HepG2 (cell line): ENCODE data around the gene GREM2.

ENCODE experiments used
- CEBPB ChIP-seq: IDR thresholded peaks from 2 replicates; pipeline ENCODE4 v1.6.1; 2011; ENCODE audit warnings: low read depth, low read length, improper control_type of control experiment, borderline replicate concordance
- IRF1 ChIP-seq: sonication (generic); formaldehyde crosslinking; IDR thresholded peaks from 2 replicates; pipeline ENCODE4 v1.4.0; 2020; ENCODE audit warnings: low read depth, mild to moderate bottlenecking, missing genetic modification reagents
- MTF1 ChIP-seq: sonication (generic); formaldehyde crosslinking; IDR thresholded peaks from 2 replicates; pipeline ENCODE4 v1.5.0; 2020; ENCODE audit warnings: missing genetic modification reagents
- PCBP2 ChIP-seq: fragments of 200-400 bp; formaldehyde crosslinking; optimal IDR thresholded peaks from 2 replicates; pipeline ENCODE3; 2018; ENCODE audit warnings: low read length, low read depth; ENCODE audit not compliant: poor library complexity, severe bottlenecking
- ZBTB39 ChIP-seq: sonication (generic); formaldehyde crosslinking; IDR thresholded peaks from 2 replicates; pipeline ENCODE4 v1.5.0; 2020; ENCODE audit warnings: missing genetic modification reagents
- ZNF251 ChIP-seq: sonication (generic); formaldehyde crosslinking; IDR thresholded peaks from 2 replicates; pipeline ENCODE4 v1.9.0; 2021; ENCODE audit warnings: mild to moderate bottlenecking, missing genetic modification reagents
- ZNF749 ChIP-seq: sonication (generic); formaldehyde crosslinking; IDR thresholded peaks from 2 replicates; pipeline ENCODE4 v1.8.0; 2022; ENCODE audit warnings: mild to moderate bottlenecking, missing genetic modification reagents, moderate library complexity, borderline replicate concordance
- TF ChIP-seq, protein P1 (sequence below): sonication (generic); formaldehyde crosslinking; IDR thresholded peaks from 2 replicates; pipeline ENCODE4 v1.5.0; 2020; ENCODE audit warnings: mild to moderate bottlenecking, missing genetic modification reagents, moderate library complexity
- TF ChIP-seq, protein P2 (sequence below): IDR thresholded peaks from 2 replicates; pipeline ENCODE4 v1.6.1; 2012; ENCODE audit warnings: inconsistent platforms

DNA sequence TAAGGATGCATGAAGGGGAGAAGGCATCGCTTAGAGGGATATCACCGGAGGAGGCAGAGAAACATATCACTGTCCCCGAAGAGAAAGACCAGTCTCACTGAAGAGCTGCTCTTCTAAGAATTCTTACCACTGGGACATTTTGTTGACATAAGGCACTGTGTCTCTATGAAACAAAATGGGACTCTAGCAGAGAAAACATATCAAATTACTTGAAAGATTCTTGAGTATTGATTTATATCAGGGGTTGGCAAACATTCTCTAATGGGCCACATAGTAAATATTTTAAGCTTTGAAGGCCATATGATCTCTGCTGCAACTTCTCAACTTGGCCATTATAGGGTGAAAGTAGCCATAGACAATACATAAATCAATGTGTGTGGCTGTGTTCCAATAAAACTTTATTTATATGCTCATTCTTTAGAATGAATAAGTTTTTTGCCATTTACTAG, 41.0 kb upstream of the GREM2 start:
- no peak for TF ChIP-seq ZNF749 (CRISPR knock-in tag)
- TF ChIP-seq, protein P1, sequence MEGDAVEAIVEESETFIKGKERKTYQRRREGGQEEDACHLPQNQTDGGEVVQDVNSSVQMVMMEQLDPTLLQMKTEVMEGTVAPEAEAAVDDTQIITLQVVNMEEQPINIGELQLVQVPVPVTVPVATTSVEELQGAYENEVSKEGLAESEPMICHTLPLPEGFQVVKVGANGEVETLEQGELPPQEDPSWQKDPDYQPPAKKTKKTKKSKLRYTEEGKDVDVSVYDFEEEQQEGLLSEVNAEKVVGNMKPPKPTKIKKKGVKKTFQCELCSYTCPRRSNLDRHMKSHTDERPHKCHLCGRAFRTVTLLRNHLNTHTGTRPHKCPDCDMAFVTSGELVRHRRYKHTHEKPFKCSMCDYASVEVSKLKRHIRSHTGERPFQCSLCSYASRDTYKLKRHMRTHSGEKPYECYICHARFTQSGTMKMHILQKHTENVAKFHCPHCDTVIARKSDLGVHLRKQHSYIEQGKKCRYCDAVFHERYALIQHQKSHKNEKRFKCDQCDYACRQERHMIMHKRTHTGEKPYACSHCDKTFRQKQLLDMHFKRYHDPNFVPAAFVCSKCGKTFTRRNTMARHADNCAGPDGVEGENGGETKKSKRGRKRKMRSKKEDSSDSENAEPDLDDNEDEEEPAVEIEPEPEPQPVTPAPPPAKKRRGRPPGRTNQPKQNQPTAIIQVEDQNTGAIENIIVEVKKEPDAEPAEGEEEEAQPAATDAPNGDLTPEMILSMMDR (CRISPR knock-in tag), result no peak
- TF ChIP-seq, protein P2, sequence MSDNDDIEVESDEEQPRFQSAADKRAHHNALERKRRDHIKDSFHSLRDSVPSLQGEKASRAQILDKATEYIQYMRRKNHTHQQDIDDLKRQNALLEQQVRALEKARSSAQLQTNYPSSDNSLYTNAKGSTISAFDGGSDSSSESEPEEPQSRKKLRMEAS, result no peak
- no peak for TF ChIP-seq MTF1 (CRISPR knock-in tag)
- TF ChIP-seq IRF1 (CRISPR knock-in tag), result no peak
- no peak for TF ChIP-seq ZNF251
- no peak for TF ChIP-seq ZBTB39 (CRISPR knock-in tag)
- no peak for TF ChIP-seq PCBP2
- TF ChIP-seq CEBPB, result no peak
